ENCODE data around the gene NME4. TPM values are rescaled to one million over a fixed set of nuclear protein-coding genes. Genes with fewer than 3 reads are reported as not detected.
A peak's percentile ranks its signal among the peaks of the same experiment; 100 is the strongest.

Gene NME4
- total RNA-seq, 3 donors from 2014 or later (not counting 1 experiment from before 2014, with no cell fraction given) = 10.7 to 27.4 (median 25.4) TPM

GRCh38 chr16:379183-379960, 17.6 kb upstream of the NME4 start:
- Mint-ChIP-seq H3K36me3 (no peaks in the 10 kb centered on the region), H3K4me3 (peak overlapping the region; percentile 81), H3K27me3 (ENCODE audit: low read depth in 2 of 2) (no peaks in the 10 kb centered on the region), H3K4me1 (peaks cover 10 to 24% of the 10 kb centered on the region in 2 donors), H3K27ac (no peak overlapping the region), H3K9me3 (no peaks in the 10 kb centered on the region)
- DNase-seq (no peak), ATAC-seq (no peak)
- H3K4me1 ChIP-seq (ENCODE audit: control insufficient read depth, insufficient read depth, low read length) = peaks cover 46% of the 10 kb centered on the region
- H3K27ac ChIP-seq (ENCODE audit: low read length) = no peak overlapping the region
- TF ChIP-seq CTCF (IDR thresholded peaks at IDR 0.05) = no peak
- WGBS (ENCODE audit: insufficient coverage) = 93% methylated on average over 16 of the region's 16 CpGs
- no peaks in the 10 kb centered on the region for H3K27me3 ChIP-seq (ENCODE audit: control insufficient read depth, insufficient read depth, low read length)
- intact Hi-C loops (cut with micrococcal nuclease) = no loop called here
- no peaks in the 10 kb centered on the region for H3K9me3 ChIP-seq (ENCODE audit: control insufficient read depth, insufficient read depth, low read length)
- peak overlapping the region; percentile 8 for H3K4me3 ChIP-seq (ENCODE audit: low read length)
- peaks cover 21% of the 10 kb centered on the region for H3K36me3 ChIP-seq (ENCODE audit: control insufficient read depth, insufficient read depth, low read length)

- H3K27me3 ChIP-seq (ENCODE audit: control insufficient read depth, insufficient read depth, low read length) = no peaks in the 10 kb centered on the region
- peak overlapping the region; percentile 81 for H3K4me3 Mint-ChIP-seq
- H3K27me3 Mint-ChIP-seq (ENCODE audit: low read depth in 2 of 2) = no peaks in the 10 kb centered on the region
- DNase-seq (peak in 1 of 2 donors; percentile 58), ATAC-seq (no peak)
- H3K36me3 ChIP-seq (ENCODE audit: control insufficient read depth, insufficient read depth, low read length) = peaks cover 15% of the 10 kb centered on the region
- intact Hi-C loops (cut with micrococcal nuclease) = no loop called here
- no peaks in the 10 kb centered on the region for H3K36me3 Mint-ChIP-seq
- H3K4me3 ChIP-seq (ENCODE audit: low read length) = peak overlapping the region; percentile 62
- TF ChIP-seq CTCF (IDR thresholded peaks at IDR 0.05) = no peak
- peak overlapping the region in 1 of 2 donors; percentile 14 for H3K27ac Mint-ChIP-seq
- H3K9me3 Mint-ChIP-seq = no peaks in the 10 kb centered on the region
- H3K27ac ChIP-seq (ENCODE audit: low read length) = no peak overlapping the region
- H3K4me1 ChIP-seq (ENCODE audit: control insufficient read depth, insufficient read depth, low read length) = peaks cover 46% of the 10 kb centered on the region
- peaks cover 10 to 24% of the 10 kb centered on the region in 2 donors for H3K4me1 Mint-ChIP-seq
- no peaks in the 10 kb centered on the region for H3K9me3 ChIP-seq (ENCODE audit: control insufficient read depth, insufficient read depth, low read length)
- 87% methylated on average over 27 of the region's 27 CpGs for WGBS (ENCODE audit: insufficient coverage)
These were observed 16.8 kb upstream of the NME4 start for GRCh38 chr16:379961-380761.

- Histone ChIP-seq H3K27ac (ENCODE audit: low read length) (peak overlapping the region; percentile 5), H3K27me3 (ENCODE audit: control insufficient read depth, insufficient read depth, low read length) (no peaks in the 10 kb centered on the region), H3K4me3 (ENCODE audit: low read length) (peak overlapping the region; percentile 62), H3K36me3 (ENCODE audit: control insufficient read depth, insufficient read depth, low read length) (peaks cover 15% of the 10 kb centered on the region), H3K4me1 (ENCODE audit: control insufficient read depth, insufficient read depth, low read length) (peaks cover 46% of the 10 kb centered on the region), H3K9me3 (ENCODE audit: control insufficient read depth, insufficient read depth, low read length) (no peaks in the 10 kb centered on the region)
- DNase-seq (no peak), ATAC-seq (no peak)
- peaks cover 10 to 24% of the 10 kb centered on the region in 2 donors for H3K4me1 Mint-ChIP-seq
- no peaks in the 10 kb centered on the region for H3K27me3 Mint-ChIP-seq (ENCODE audit: low read depth in 2 of 2)
- H3K36me3 Mint-ChIP-seq = no peaks in the 10 kb centered on the region
- 19% methylated on average over 12 of the region's 12 CpGs for WGBS (ENCODE audit: insufficient coverage)
- no peak for TF ChIP-seq CTCF (IDR thresholded peaks at IDR 0.05)
- peak overlapping the region; percentile 81 for H3K4me3 Mint-ChIP-seq
- intact Hi-C loops (cut with micrococcal nuclease) = no loop called here
- no peak overlapping the region for H3K27ac Mint-ChIP-seq
- H3K9me3 Mint-ChIP-seq = no peaks in the 10 kb centered on the region
These were observed 16.3 kb upstream of the NME4 start for GRCh38 chr16:380762-381011.

Measured in natural killer cell (primary cell).